CD4-positive, alpha-beta T cell treated with Interleukin-17A for 4 hours (primary cell): ENCODE measurements around the gene GAMT.

Experiments
- DNase-seq: peaks from one replicate; pipeline ENCODE4 v3.0.0-alpha.2; 2020; ENCODE audit warnings: mixed read lengths

Gene GAMT

DNA sequence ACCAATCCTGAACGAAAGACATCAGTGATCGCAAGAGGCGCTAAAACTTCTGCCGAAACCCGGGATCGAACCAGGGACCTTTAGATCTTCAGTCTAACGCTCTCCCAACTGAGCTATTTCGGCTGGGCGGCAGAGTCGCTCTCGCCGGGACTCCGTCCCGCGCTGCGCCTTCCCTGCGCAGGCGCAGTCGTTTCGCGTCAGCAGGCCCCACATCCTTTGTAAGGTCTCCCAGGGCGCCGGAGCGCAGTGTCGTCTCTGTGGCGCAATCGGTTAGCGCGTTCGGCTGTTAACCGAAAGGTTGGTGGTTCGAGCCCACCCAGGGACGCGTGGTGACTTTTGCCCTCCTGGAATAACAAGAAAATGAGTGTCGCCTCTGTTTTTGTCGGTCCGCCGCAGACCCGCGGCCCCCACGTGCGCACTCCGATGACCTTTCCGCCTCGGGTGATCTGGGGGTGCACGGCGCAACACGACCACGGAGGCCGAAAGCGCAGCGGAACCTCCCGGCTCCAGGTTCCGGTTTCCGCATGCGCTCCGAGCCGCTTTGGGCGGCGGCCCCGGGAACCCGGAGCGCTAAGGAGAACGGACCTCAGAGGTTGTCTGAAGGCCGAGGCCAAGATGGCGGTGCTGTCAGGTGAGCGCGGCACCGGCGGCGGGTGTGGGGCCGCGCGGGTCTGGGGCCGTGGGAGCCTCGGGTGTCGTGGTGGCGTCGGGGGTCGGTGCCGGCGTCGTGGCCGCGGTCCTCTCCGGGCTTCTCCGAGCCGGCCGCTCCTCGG lies 17.8 kb downstream of the GAMT start, which contains the start of gene NDUFS7:
Gene NDUFS7, plus strand, starts transcription at position 596 of the 773 bp plus-strand sequence. Its CDS starts 20 bp downstream, at position 616.
- DNase-seq, result peak; percentile 91

DNA sequence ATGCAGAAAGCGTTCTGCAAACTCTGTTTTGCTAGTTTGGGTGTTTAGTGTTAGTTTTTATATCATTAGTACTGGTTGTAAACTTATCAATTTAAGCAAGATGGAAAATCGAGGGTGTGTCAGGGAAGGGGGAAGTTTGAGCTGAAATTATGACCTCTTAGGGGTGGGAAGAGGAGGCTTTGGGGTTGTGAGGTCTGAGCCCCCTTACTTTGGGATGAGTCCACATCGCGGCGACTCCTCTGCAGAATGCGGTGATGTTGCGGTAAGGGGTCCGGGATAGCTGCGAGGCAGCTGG lies 18.4 kb downstream of the GAMT start:
- no peak for DNase-seq

DNA sequence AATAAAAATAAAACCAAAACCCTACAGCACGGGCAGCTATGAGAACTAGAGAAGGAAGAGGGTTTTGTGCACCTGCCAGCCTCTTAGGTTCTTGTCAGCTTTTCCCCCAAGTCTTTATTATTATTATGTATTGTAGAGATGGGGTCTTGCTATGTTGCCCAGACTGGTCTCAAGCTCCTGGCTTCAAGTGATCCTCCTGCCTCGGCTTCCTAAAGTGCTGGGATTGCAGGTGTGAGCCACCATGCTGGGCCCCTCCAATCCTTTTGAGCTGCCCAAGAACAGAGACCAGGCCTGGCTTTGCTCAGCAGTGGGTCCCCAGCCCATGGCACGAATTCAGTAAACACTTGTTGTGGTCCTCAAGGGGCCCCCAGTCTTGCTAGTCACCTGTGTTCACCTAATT lies 19.1 kb downstream of the GAMT start:
- no peak for DNase-seq

DNA sequence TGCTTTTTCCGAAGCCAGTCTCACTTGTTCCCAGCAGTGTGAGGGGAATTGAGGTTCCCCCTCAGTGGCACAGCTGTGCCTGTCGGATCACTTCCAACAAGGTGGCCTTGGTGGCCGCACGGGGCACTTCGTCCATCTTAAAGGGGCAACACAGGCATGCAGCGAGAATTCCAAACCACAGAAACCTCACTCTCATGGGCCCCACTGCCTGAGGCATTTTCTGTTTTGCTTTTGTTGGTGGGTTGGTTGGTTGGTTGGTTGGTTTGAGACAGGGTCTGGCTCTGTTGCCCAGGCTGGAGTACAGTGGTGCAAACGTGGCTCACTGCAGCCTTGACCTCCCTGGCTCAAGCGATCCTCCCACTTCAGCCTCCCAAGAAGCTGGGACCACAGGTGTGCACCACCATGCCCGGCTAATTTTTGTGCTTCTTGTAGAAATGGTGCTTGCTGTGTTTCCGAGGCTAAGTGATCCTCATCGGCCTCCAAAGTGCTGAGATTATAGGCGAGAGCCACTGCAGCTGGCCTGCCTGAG lies 21.3 kb downstream of the GAMT start:
- no peak for DNase-seq

DNA sequence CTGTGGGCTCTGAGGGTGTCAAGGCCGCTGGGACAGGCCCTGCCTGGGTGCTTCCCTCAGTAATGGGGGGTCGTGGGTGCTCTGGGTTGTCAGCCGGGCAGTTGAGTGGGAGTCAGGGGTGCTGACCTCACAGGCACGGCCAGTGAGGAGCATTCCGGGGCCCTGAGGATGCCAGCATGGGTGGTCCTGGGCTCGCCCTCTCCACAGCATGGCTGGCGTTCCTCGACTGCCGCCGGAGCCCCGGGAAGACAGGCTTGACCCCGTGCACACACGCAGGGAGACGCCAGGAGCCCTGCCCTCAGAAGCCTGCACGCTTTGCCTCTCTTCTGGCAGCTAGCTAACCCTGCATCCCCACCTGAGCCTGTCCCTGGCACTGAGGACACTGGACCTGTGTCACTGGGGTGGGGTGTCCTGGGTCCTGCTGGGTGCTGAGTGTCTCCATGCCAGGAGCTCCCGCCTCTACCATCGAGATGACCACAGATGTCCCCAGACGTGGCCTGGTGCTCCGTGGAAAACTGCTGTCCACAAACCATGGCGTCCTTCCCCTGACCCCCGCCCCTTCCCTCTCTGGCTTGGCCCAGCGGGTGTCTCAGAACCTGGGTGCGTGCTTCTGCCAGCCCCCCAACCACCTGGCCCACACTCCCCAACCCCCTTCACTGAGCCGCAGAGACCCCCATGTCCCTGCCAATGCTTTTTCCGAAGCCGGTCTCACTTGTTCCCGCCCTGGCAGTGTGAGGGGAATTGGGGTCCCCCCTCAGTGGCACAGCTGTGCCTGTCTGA lies 22.0 kb downstream of the GAMT start:
- DNase-seq, result no peak

DNA sequence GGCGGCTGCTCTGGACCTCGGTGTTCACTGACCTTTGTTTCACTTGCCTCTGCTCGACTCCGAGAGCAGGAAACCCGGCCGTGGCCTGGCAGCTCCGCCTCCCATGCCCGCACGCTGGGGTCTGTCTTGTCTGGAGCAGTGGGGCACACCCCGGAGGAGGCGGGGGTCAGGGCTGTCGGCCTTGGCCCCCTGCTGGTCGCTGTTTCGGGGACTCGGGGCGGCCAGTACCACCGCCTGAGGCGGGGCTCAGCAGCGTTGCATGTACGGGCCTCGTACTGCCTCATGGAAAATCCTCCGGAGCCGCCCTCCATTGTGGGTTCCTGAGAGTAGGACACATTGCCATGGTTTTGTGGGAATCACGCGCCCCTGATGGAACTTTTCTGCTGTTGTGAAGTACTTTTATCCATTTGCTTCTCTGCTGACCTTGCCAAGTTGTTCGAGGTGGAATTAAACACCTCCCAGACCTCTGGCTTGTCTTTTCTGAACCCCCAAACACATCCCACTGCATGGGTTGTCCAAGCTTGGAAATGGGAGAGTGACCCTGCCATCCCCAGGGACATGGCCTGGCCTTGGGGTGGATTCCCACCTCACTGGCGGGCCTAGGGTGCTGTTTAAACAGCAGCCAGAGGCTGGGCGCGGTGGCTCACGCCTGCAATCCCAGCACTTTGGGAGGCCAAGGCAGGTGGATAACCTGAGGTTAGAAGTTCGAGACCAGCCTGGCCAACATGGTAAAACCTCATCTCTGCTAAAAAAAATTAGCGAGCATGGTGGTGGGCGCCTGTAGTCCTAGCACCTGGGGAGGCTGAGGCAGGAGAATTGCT lies 23.2 kb downstream of the GAMT start:
- no peak for DNase-seq

DNA sequence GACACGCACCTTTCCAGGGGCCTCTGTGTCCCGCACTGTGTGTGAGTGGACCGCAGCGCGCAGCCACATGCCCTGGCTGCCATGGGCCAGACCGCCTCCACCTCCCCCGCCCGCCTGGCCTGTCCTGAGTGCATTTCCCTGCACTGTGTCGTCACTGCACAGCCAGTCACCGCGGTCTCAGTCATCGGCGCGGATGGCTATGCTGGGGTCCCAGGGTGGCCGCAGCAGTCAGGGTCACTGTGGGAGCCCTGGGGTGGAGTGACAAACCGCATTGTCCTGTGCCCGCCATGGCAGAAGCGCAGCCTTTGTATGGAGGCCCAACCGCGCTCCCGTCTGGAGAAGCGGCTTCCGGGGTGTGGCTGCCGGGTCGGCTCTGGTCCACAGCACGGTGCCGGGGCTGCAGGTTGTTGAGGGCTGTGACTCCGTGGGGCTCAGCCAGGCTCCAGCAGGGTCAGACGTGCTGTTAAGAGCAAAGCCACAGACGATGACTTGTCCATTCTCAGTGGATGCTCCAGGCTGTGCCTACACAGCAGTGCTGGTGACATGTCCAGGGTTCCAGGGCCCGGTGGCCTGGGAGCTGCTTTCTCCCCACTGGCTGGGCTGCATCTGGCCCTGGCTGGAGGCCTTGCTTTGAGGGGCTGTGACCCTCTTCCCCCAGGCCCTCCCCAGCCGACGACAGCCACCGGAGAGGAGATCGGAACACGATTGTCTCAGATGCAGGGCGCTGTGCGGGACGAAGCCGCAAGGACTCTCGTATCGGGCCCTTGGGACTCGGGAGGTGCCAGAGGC lies 24.0 kb downstream of the GAMT start:
- no peak for DNase-seq

DNA sequence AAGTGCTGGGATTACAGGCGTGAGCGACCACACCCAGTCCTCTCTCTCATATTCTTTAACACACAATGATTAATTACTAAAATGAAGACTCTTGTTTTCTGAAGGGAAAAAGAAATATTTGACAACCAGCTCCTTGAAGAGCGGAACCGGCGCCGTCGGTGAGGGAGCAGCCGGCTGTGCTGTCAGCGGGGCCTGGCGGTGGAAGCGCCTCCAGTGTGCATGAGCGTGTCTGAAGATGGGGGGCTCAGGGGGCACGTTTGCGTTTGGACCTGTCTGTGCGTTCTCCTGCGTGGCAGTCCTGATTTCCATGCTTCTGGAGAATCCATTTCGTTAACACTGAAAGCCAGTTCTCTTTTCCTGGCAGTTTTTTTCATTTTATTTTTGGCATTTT lies 24.9 kb downstream of the GAMT start:
- no peak for DNase-seq

DNA sequence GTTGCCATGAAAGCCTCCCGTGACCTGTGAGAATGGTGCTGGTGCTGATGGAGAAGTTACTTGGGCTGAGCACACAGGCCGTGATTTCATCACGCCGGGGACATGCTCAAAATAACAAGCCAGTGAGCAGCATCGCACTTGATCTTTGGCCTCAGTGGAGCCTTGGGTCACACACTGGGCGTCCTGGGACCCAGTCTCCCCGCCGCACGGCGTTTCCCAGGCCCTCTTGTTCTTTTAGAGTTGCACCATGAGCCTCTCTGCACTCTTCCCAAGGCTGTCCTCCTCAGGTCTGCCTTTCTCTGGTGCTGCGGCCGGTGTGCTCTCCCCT lies 27.1 kb downstream of the GAMT start:
- DNase-seq, result no peak

DNA sequence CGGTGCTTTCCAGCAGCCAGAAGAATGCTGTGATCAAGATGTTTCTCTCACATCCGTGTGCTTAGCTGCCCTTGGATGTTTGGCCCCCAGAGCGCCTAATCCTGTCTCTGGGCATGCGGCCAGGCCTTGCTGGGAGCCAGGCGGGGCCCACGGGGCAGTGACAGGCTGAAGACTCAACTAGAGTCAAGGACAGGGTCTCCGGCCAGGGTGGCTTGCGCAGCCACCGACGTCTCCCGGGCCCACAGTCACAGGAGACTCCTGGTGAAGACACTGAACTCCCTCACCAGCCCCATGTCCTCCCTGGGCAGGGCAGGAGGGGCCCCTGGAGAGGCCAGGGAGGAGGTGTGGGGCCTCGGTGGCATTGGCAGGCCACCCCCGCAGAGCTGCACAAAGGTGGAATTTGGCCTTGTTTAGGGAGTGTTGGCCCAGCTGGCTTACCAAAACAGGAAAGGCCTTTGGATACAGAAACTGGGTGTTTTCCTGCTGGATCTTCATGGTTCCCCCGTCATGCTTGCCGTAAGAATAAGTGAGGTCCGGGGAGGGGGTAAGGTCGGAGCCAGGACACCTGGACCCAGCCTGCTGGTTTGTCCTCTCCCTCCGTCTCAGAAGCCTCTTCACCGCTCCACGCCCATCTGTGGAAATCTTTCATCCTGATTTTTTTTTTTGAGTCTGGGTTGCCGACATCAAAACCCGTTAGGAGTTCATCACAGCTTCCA lies 27.6 kb downstream of the GAMT start:
- no peak for DNase-seq

DNA sequence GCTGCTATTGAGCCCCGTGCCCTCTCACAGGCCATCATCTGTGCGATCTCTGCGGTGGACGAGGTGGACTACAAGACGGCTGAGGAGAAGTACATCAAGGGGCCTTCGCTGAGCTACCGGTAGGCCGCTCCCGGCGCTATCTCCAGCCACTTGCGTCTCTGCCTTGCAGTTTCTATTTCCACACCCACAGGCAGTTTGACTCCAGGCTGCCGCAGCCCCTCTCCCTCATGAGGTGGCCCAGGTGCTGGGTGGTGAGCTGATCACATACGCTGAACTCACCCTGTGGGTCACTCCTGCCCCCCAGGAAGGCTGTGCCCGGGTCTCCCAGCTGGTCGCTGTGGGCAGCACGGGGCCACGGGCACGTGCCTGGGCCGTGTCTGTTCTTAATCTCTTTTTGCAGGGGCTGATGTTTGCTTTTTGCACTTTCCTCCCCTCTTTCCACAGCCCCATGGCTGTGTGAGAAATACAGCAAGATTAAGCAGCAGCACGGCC lies 28.3 kb downstream of the GAMT start:
- no peak for DNase-seq

DNA sequence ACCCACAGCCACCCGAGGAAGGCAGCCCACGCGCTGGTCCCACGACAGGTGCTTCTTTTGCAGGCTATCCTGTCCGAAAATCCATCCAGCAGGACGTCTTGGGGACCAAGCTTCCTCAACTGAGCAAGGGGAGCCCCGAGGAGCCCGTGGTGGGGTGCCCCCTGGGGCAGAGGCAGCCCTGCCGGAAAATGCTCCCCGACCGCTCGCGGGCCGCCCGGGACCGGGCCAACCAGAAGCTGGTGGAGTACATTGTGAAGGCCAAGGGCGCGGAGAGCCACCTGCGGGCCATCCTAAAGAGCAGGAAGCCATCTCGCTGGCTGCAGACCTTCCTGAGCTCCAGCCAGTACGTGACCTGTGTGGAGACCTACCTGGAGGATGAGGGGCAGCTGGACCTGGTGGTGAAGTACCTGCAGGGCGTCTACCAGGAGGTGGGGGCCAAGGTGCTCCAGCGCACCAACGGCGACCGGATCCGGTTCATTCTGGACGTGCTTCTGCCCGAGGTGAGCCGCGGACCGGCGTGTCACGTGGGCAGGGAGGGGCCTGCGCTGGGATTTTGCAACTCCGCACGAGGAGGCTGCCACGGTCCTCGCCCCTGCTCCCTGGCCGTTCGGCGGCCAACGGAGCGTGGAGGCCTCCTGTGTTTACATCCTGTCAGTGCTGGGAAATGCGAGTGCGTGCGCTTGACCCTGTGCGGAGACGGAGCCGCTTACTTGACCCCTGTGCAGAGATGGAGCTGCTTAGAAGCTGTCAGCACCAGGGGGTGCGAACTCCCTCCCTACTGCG lies 30.6 kb downstream of the GAMT start:
- DNase-seq, result no peak

DNA sequence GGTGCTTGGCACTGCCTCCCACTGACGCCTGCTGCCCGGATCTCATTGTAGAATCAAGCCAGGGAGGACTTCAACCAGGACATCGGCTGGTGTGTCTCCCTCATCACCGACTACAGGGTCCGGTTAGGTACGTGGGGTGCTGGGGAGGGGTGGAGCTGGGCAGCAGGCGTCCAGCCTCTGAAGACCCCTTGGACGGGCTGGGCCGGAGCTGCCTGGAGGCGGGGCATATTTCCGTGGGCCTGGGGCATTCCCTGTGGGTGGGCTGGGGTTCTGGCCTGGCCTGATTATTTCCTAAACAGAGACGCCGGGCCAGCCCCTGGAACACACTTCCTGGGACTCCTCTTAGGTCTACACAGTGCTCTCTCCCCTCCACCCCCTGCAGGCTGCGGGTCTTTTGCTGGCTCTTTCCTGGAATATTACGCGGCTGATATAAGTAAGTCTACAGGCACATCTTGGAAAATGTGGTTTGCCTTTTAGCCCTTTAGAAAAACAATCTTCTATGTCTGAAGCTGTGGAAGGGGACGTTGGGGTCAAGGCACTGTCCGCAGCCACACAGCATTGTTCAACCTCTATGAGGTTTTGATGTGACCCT lies 32.0 kb downstream of the GAMT start:
- DNase-seq, result no peak

DNA sequence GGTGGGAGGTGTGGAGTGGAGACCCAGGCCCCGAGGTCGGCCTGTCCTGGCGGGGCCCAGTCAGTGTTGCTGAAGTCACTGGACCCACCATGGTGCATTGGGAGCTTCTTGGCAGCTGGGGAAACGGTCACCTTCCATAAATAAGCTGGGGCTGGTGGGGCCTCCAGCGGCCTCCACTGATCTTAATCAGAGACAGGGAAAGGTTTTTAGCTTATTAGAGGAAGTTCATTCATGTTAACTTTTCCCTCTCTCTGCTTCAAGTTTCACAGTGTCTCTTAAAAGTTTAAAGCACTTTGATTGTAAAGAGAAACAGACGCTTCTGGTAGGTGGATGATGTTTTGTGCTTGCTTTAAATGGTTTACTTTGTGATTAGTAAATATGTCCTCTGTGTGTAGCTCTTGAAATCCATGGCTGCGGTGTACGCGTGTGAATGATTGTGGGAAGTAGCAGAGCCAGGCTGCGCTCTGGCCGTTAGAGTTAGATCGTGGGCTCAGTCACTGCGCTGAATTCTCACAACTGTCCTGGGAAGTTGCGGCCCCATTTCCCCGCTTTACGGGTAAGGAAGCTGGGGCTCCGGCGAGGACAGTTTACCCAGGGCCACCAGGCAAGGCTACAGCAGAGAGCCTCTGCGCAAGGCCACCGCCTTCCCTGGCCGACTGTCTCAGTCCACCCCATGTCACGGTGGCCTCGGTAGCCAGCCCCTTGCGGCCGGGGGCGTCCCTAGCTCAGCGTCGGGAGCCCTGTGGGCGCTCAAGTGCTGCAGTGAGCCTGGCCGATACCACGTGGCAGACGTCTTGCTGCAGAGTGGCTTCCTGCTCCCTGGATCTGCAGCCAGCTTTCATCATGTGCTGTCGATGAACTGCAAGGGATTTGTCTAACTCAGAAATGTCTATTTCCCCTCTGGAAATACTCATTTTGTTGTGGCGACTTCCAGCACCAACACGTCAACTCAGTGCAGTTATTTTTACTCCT lies 34.2 kb downstream of the GAMT start:
- DNase-seq, result no peak

DNA sequence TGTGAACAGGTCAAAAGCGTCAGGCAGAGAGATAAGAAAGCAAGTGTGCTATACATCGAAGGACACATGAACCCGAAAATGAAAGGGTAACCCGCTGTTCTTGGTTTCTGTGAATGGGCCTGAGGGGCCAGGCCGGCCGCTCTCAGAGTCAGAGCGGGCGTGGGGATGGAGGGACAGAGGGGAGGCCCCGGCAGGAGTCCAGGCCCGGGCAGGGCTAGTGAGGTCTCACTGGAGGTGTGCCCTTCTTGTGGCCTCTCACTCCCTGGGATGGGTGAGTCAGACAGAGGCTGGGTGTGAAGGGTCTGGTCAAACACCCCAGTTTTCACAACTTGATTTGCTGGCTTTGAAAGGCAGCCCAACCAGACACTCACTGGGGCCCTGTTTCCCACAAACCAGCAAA lies 35.0 kb downstream of the GAMT start:
- no peak for DNase-seq

DNA sequence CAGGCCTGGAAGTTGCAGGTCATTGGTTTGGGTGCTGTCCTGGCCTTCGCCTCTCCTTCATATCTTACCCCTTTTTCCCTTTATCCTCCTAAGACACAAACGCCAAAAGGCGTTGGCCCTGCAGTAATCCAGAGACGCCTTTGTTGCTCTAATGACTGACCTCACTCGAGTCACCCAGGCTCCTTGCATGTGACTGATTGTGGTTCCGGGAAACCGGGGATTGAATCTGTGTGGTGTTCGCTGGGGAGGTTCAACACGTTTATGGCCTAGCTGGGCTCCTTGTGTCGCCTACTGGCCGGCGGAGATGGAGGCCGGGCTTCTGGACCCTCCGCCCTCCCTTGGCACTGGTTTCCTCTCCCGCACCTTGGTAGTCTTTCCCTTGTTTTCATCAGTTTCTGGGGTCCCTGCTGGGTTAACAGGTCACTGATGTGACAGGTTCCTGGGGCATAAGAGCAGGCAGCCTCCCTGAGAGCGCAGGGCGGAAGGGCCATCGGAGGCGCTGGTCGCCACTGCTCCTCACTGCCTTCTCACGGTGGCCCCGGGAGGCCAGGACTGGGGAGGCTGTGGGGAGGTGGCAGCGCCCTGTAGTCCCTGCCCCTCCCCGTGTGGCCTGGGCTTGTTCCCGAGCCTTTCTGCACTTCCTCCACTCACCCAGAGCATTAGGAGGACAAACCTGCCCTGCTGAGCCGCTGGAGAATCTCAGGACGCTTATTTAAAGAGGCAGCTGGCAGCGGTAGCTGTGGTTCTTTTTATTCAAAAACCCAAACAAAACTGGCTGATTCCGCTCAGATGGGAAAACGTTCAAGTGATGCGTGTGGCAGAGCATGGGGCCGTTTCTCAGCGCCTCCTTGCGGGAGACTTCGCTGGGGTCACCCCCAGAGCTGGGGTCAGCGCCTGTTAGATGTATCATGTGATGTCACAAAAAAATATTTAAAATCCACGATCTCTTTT lies 35.7 kb downstream of the GAMT start:
- DNase-seq, result no peak

DNA sequence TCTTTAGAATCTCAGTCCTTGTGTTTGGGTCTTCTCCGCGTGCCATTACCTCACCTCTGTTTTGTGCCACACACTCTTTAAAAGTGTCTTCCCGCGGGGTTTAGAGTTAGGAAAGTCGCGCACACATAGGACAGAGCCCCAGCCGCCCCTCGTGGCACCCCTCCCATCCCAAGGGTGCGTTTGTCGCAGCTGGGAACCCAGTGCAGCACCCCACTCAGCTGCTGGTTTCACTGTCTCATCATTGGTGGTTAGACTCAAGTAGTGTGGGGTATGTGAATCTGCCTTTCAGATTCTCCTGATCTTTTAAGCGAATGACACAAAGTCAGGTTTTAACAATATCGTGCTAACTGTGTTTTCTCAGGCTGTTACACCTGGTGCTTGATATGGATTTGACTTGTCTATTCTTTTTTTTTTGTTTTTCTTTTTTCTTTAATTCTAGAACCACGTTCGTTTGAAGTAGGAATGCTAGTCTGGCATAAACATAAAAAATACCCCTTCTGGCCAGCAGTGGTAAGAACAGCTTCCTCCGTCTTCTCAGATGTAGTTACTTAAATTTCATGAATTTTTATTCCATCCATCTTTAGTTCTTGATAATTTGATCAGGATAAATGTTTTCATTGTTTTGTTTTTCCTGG lies 37.2 kb downstream of the GAMT start:
- DNase-seq, result peak; percentile 31

DNA sequence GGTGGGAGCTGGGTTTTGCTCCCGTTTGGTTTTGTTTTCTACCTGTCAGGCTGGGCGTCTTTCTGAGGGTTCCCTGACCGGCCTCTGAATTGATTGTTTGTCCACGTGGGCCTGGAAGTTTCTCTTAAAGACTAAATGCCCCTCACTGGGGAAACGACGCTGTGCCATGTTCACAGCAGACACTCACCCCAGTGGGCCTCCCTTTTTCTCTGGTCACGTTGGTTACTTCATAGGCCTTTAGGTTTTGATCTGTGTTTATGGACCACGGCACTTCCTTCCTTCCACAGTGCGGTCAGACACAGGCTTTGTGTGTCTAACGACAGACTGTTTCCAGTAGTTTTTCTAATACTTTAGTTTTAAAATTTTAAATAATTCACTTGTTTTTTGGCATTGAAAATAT lies 37.7 kb downstream of the GAMT start:
- peak; percentile 36 for DNase-seq
